Activated T-cell treated with anti-CD3 and anti-CD28 coated beads for 48 hours (primary cell): ENCODE measurements around the gene MMADHC.

ENCODE experiments used
- DNase-seq: peaks from one replicate; pipeline ENCODE4 v3.0.0-alpha.2; 2020; ENCODE audit warnings: low read depth

MMADHC gene

GRCh38 chr2:149587220-149587949 is at the start of gene MMADHC:
TSS of gene MMADHC (minus strand) at chr2:149587775. CDS start at chr2:149587097, 678 bp downstream.
- DNase-seq: peak; percentile 89

GRCh38 chr2:149634103-149634502 is 46.5 kb upstream of the MMADHC start:
- no peak for DNase-seq

GRCh38 chr2:149630445-149630844 is 42.9 kb upstream of the MMADHC start:
- DNase-seq: no peak

- DNase-seq: no peak
Observed at GRCh38 chr2:149629026-149629425, 41.5 kb upstream of the MMADHC start.

- DNase-seq: no peak
Observed at GRCh38 chr2:149627111-149627801, 39.7 kb upstream of the MMADHC start.

GRCh38 chr2:149625671-149626070 is 38.1 kb upstream of the MMADHC start:
- no peak for DNase-seq

DNA sequence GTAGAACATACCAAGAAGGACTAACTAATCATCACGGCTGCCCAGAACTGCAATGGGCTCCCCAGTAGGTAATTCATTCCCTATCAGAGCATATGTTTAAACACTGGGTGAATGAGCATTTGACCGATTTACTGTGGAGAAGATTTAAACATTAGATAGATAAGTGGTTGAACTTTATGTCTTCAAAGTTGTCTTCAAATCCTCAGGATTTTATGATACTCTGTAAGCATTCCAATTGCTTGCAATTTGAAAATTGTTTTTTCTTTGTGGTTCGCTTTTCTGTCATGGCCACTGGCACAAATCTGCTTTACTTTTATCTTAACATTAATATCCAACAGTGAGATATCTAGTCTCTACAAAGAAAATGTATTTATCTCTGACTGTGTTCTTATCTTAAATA is 37.7 kb upstream of the MMADHC start:
- DNase-seq: no peak

DNA sequence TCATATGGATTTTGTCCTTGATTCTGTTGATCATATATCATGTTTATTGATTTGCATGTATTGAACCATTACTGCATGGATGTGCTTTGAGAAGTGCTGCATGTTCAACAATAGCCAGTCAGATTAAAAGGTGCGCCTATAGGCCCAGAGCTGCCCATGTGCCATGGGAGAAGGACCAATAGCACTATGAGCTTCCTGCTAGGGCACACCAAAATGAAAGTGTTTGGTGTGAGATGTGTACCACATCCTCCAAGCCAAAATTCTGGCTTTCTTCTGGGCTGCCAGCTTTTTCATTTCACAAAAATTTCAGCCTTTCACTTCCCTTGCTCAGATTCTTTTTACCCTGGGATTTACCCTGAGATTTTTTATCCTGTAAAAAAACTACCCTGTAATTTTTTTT is 34.8 kb upstream of the MMADHC start:
- DNase-seq: no peak

DNA sequence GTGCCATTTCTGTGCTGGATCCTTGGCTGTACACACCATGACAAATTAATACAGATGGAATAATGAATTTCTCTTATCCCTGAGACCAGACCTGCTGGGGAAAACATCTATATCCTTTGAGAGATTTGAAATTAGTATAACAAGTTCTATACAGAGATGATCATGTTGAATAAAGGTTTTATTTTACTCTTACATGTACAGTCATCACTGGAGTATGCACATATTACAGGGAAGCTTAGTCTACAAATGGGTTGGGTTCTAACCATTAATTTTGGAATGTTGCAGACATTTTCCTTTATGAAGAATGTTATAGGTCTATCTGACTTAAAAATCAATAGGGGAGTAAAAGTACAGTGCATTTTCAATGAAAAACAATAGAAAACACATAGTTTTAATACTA is 29.9 kb upstream of the MMADHC start:
- no peak for DNase-seq

GRCh38 chr2:149616681-149617456 is 29.3 kb upstream of the MMADHC start:
- no peak for DNase-seq

DNA sequence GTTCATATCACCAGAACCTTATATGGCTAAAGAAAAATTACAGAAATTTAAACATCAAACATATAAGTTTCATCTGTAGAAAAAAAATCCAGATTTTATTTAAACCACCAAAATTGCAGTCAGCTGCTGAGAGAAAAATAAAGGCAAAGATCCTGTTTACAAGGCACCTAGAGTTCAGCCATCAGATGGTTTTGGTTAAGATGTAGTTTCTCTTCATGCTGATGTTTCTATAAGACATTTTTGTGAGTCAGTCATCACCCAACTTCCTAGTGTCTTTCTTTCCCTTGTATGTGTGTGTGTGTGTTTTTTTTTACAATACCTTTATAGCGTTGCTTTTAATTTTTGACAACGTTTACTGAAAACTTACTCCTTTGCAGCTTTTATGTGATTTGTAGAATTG is 26.1 kb upstream of the MMADHC start:
- no peak for DNase-seq

DNA sequence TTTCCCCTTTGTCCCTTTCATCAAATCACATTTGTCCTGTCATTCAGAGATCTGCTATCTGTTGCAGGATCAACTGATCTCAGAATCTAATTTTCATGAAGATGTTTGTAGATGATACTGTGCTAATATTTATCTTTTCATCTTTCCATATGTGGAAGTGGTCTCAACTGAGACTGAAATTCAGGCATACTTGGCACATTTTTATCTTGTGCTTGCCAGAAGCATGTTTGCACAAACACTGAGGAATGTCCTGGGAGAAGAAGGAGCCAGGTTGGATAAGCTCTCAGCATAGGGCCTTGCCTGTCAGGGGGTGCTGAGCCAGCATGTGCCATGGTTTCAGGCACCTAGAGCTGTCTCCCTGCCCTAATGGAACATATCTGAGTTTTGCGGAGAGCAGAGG is 24.5 kb upstream of the MMADHC start:
- DNase-seq: no peak

GRCh38 chr2:149611100-149611820 is 23.7 kb upstream of the MMADHC start:
- no peak for DNase-seq

GRCh38 chr2:149606251-149606811 is 18.8 kb upstream of the MMADHC start:
- no peak for DNase-seq

GRCh38 chr2:149603248-149603647 is 15.7 kb upstream of the MMADHC start:
- no peak for DNase-seq

GRCh38 chr2:149601141-149601796 is 13.7 kb upstream of the MMADHC start:
- no peak for DNase-seq

GRCh38 chr2:149597668-149598326 is 10.2 kb upstream of the MMADHC start:
- peak; percentile 12 for DNase-seq

DNA sequence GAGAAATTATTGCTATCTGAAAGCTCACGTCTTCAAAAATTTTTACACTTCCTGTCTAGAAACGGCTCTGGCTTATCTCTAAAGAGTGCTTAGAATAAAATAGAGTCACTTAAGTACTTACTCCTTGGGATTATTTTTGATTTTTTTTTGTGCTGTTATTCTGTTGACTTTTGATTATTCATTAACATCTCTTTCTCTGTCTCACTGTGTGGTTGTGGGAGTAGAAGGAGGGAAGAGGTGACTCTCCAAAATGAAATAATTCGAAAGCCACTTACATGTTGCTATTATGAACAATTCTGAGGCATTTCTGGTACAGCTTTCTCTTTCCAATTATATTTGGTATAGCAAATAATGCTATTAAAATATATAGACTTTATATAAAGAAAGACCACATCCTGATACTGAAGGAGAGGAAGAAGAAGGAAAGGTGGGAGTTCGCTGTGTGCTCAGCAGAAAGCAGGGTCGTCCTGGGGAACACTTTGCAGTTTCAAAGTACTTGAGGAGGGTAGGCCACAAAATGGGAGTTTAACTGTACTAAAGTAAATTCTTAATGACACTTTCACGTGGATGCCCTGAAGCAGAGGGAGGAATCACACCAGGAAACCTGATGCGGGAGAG is 9.6 kb upstream of the MMADHC start:
- DNase-seq: no peak

DNA sequence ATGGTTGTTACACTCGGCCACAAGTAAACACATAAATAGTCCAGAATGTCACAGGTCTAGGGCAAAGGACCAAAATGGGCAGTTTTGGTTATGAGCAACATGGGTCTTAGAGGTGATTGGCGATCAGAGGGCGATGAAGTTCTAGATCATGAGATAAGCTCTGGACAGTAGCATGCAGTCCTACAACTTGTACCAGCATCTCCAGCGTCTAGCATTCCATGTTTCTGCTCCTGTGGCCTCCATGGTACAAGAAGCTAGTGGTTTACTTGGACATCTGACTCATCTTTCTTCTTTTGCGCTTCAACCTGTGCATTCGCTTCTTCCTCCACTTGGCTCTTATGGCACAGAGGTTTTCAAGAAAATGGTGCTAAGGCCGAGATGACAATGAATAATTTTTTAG is 8.9 kb upstream of the MMADHC start:
- DNase-seq: no peak
